IPS-18c (cell line): ENCODE results near the gene LYZL4.

Experiments
- H3K4me3 ChIP-seq: 2 replicates; pipeline ENCODE4 v1.7.0; 2013; ENCODE audit warnings: low read depth, mild to moderate bottlenecking, low read length, moderate library complexity; ENCODE audit not compliant: insufficient read depth
- H3K9me3 ChIP-seq: one replicate; pipeline ENCODE4 v1.6.1; 2013; ENCODE audit warnings: mild to moderate bottlenecking, low read length, moderate library complexity; ENCODE audit not compliant: control insufficient read depth, insufficient read depth

The LYZL4 gene

GRCh38 chr3:42349765-42350594 lies 60.4 kb downstream of the LYZL4 start:
- Histone ChIP-seq H3K4me3 (no peak overlapping the region), H3K9me3 (no peaks in the 10 kb centered on the region)

DNA sequence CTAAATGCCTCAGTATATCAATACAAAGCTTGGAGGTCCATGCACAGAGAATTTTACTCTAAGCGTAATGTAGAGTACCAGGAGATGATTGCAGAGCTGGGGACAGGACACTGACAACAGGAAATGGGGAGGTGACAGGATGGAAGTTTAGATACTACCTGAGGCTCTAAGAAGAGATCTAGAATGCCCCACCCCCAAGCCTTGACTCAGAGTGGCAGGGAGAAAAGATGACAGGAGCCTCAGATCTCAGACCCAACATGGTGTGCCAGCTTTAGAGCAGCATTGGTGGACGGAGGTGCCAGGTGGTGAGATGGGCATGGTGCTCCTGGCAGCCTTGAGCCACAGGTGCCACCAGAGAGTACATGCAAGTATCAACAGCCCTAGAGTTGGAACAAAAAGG lies 62.5 kb downstream of the LYZL4 start:
- H3K4me3 ChIP-seq = no peak overlapping the region
- no peaks in the 10 kb centered on the region for H3K9me3 ChIP-seq
